Peyer's patch (tissue), 4 donors: ENCODE measurements around the gene AKAIN1. TPM values are rescaled to one million over a fixed set of nuclear protein-coding genes. Genes with fewer than 3 reads are reported as not detected.

Source experiments
- DNase-seq, 3 donors: peaks; one replicate each; pipeline ENCODE4 v3.0.0-alpha.2; 2017 to 2019
- H3K27ac ChIP-seq, 4 donors: fragments of 200-600 bp; sonication (generic); one replicate each; pipeline ENCODE4 v1.5.1; 2016 to 2019
- H3K27me3 ChIP-seq, 2 donors: fragments of 200-600 bp; sonication (generic); one replicate each; pipeline ENCODE4 v1.5.1; 2019
- H3K36me3 ChIP-seq, 3 donors: fragments of 200-600 bp; sonication (generic); one replicate each; pipeline ENCODE4 v1.5.1; 2016 to 2019
- H3K4me1 ChIP-seq, 4 donors: fragments of 200-600 bp; sonication (generic); one replicate each; pipeline ENCODE4 v1.5.1; 2016 to 2019
- H3K4me3 ChIP-seq, 4 donors: fragments of 200-600 bp; sonication (generic); 1 replicate in 3 of 4; 2 replicates in 1 of 4; pipeline ENCODE4 v1.5.1; 2016 to 2019; ENCODE audit warnings: mild to moderate bottlenecking in 1 of 4
- H3K9me3 ChIP-seq, 4 donors: fragments of 200-600 bp; sonication (generic); one replicate each; pipeline ENCODE4 v1.5.1; 2016 to 2019; ENCODE audit warnings: mild to moderate bottlenecking in 1 of 4
- CTCF ChIP-seq, 6 experiments: fragments of 450-650 bp in 4 of 6; fragments of 200-600 bp in 2 of 6; sonication (generic) in 1 of 6; IDR thresholded peaks; one replicate each; pipeline ENCODE4 v1.5.1; 2017 to 2019; ENCODE audit warnings: antibody characterized with exemption in 6 of 6, mild to moderate bottlenecking in 3 of 6, moderate library complexity in 1 of 6
- POLR2A ChIP-seq, 2 donors: fragments of 450-650 bp; IDR thresholded peaks; one replicate each; pipeline ENCODE4 v1.5.1; 2017; ENCODE audit warnings: antibody characterized with exemption in 2 of 2, mild to moderate bottlenecking in 2 of 2, moderate library complexity in 2 of 2
- total RNA-seq, 4 donors: library from RNA; depleted of rRNA; stranded (reverse); fragments of >200 nt; gene quantifications; one replicate each; pipeline ENCODE4 v1.1.0, GENCODE V29; 2016

The AKAIN1 gene
- total RNA-seq, 4 donors from 2014 or later = not detected

DNA sequence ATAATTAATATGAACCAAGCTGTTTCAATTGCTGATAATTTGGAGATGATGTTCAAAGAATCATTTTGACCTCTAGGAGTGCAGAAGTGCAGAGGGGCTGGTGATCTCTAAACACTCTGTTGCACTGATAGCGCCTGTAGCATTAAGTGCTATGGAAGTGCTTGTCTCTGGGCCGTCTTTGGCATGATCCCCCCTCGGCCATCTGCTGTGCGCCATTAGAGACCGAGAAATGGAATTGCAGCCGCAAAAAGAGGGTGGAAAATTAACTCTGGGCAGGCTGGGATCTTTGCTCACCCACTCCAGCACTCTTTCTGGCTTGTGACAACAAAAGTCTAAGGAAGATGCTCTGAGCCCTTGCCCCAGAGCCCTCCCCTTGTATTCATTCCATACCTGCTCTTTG, 23.4 kb downstream of the AKAIN1 start:
- H3K27me3 ChIP-seq = no peaks in the 10 kb centered on the region
- H3K4me3 ChIP-seq = no peak overlapping the region
- H3K36me3 ChIP-seq = no peaks in the 10 kb centered on the region
- H3K9me3 ChIP-seq = no peaks in the 10 kb centered on the region
- no peak for TF ChIP-seq CTCF (IDR thresholded peaks at IDR 0.05)
- no peak for TF ChIP-seq POLR2A (IDR thresholded peaks at IDR 0.05)
- no peak for DNase-seq
- no peaks in the 10 kb centered on the region for H3K4me1 ChIP-seq
- no peak overlapping the region for H3K27ac ChIP-seq

- no peaks in the 10 kb centered on the region for H3K27me3 ChIP-seq
- DNase-seq = no peak
- H3K27ac ChIP-seq = no peak overlapping the region
- no peaks in the 10 kb centered on the region for H3K36me3 ChIP-seq
- H3K9me3 ChIP-seq = no peaks in the 10 kb centered on the region
- H3K4me1 ChIP-seq = no peaks in the 10 kb centered on the region
- no peak overlapping the region for H3K4me3 ChIP-seq
- no peak for TF ChIP-seq CTCF (IDR thresholded peaks at IDR 0.05)
- TF ChIP-seq POLR2A (IDR thresholded peaks at IDR 0.05) = no peak
These were observed 23.8 kb downstream of the AKAIN1 start for GRCh38 chr18:5173236-5173635.

DNA sequence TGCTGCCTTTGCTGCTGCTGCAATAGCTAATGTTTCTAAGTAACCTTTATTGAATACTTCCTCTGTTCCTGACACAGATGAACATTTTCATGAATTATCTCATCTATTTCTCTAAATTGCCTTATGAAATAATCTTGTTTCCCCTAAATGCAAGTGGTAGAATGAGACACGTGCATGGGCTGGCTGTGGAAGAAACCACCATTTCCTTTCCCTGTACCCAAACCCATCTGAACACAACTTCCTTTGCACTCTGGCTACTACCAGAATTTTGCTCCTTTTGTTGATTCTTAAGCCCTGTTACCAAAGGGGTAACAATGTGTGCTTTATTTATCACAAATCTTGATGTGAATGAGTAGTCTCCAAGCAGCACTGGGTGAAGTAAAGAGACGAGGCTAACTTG, 29.2 kb downstream of the AKAIN1 start:
- no peak for DNase-seq
- H3K27me3 ChIP-seq = no peaks in the 10 kb centered on the region

GRCh38 chr18:5166606-5167280, 30.3 kb downstream of the AKAIN1 start:
- no peak for DNase-seq
- Histone ChIP-seq H3K36me3 (no peaks in the 10 kb centered on the region), H3K4me3 (no peak overlapping the region), H3K27me3 (no peaks in the 10 kb centered on the region), H3K27ac (no peak overlapping the region), H3K9me3 (no peaks in the 10 kb centered on the region), H3K4me1 (no peaks in the 10 kb centered on the region)
- TF ChIP-seq POLR2A (IDR thresholded peaks at IDR 0.05) (no peak), CTCF (IDR thresholded peaks at IDR 0.05) (no peak)

More for the DNA sequence above, 29.2 kb downstream of the AKAIN1 start:
- Histone ChIP-seq H3K4me1 (no peaks in the 10 kb centered on the region), H3K4me3 (no peak overlapping the region), H3K9me3 (no peaks in the 10 kb centered on the region), H3K27ac (no peak overlapping the region), H3K36me3 (no peaks in the 10 kb centered on the region)
- TF ChIP-seq POLR2A (IDR thresholded peaks at IDR 0.05) (no peak), CTCF (IDR thresholded peaks at IDR 0.05) (no peak)

DNA sequence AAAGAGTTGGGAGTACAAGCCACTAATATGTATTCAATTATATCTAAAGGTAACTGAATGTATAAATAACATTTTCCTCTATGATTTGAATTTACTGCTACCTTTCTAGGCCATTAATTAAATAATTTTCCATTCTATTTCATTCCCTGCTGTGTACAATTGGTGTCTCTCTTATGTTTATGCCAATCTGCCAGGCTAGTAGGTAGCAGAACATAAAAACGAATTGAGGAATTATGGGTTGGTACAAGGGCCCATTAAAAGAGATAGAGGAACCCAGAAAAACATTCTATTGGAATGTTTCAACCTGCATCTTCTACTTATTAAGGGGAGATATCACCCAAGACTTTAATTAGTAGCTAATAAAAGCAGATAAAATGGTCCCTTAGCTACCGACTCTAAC, 32.2 kb downstream of the AKAIN1 start:
- Histone ChIP-seq H3K4me3 (no peak overlapping the region), H3K4me1 (no peaks in the 10 kb centered on the region), H3K27me3 (no peaks in the 10 kb centered on the region), H3K9me3 (no peaks in the 10 kb centered on the region), H3K36me3 (no peaks in the 10 kb centered on the region), H3K27ac (no peak overlapping the region)
- no peak for DNase-seq
- TF ChIP-seq POLR2A (IDR thresholded peaks at IDR 0.05) (no peak), CTCF (IDR thresholded peaks at IDR 0.05) (no peak)

GRCh38 chr18:5162111-5162510, 34.9 kb downstream of the AKAIN1 start:
- H3K4me1 ChIP-seq = no peaks in the 10 kb centered on the region
- no peak for DNase-seq
- H3K36me3 ChIP-seq = no peaks in the 10 kb centered on the region
- no peaks in the 10 kb centered on the region for H3K27me3 ChIP-seq
- H3K9me3 ChIP-seq = no peaks in the 10 kb centered on the region
- no peak overlapping the region for H3K27ac ChIP-seq
- H3K4me3 ChIP-seq = no peak overlapping the region
- TF ChIP-seq POLR2A (IDR thresholded peaks at IDR 0.05) = no peak
- no peak for TF ChIP-seq CTCF (IDR thresholded peaks at IDR 0.05)
